H4 (cell line): Measurements from ENCODE around the gene WAC. TPM values are rescaled to one million over a fixed set of nuclear protein-coding genes. Genes with fewer than 3 reads are reported as not detected.
"Not testable (repeated sequence)": the region's sequence is repeated elsewhere in the genome, so short reads cannot be mapped to it uniquely, and the experiment has no call there.

ENCODE experiments used
- DNase-seq: peaks from one replicate; pipeline ENCODE4 v3.0.0-alpha.2; 2015; ENCODE audit warnings: low spot score
- total RNA-seq: library from RNA; depleted of rRNA; stranded (reverse); fragments of >200 nt; shearing (Covaris generic); gene quantifications from 2 replicates; pipeline ENCODE4 v1.2.3, GENCODE V29; 2014

The WAC gene
- total RNA-seq, 1 experiment from 2014 or later: 47.1 TPM

DNA sequence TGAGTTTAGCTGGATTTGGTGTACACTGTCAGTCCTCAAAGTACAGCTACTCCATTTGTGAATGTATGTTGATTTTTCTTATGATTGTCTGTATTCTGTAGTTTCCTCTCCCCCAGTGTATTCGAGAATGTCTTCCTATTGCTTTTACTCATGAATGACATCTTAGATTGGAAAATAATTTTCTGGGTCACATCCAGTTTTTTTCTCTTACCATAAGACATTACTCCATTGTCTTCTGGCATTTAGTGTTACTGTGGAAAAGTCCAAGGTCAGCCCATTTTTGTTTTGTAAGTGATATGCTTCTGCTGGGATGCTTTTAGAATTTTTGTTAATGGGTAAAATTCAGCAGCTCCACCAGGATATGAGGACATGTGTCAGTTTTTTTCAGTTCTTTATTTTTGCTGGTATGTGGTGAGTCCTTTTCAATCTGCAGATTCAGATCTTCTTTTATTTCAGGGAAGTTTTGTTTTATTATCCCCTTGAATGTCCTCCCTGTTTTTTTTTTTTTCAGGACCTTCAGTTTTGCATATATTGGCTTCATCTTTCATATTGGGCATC is 33.6 kb downstream of the WAC start:
- DNase-seq: no peak

DNA sequence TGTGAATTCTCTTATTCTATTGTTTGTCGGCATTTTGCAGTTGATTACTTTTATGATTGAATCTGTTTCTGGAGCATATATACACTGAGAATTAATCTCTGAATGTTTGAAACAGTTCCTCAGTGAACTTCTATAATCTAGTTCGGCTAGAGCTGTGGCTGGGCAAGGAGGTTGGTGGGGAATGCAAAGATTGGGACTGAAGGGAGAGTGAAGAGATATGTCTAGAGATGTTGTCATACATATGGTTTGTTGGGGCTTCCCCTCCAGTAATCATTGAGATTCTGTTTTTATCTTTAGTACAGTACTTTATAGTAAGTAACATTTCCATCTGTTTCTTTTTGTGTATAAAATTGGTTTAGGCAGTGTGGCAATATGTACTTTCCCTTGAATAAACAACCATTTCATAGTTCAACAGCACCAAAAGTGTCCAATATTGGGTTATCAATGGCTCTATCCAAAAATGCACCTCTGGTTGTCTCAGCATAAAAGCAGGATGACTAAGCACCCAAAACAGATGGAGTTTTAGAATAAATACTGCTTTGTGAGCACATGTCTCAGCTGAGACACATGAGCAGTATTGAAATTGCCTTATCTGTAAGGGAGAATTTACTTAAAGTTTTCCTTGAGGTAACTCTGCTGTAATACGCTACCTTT is 36.7 kb downstream of the WAC start:
- DNase-seq: no peak

DNA sequence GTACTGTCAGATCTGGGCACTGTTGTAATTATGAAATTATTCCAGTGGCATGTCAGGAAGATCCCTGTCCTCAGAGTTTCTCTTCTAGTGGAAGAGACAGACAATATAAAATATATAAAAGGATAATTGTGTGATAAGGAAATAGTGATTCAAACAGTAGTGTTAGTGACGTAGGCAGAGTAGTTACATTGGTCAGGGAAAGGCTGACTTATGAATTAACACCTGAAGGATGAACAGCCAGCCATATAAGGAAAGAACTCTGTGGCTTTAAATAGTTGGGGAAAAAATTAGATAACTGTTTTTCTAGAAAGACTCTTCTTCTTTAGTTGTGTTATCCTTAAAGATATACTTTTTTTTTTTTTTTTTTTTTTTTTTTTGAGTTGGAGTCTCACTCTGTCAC is 37.7 kb downstream of the WAC start:
- DNase-seq: no peak

DNA sequence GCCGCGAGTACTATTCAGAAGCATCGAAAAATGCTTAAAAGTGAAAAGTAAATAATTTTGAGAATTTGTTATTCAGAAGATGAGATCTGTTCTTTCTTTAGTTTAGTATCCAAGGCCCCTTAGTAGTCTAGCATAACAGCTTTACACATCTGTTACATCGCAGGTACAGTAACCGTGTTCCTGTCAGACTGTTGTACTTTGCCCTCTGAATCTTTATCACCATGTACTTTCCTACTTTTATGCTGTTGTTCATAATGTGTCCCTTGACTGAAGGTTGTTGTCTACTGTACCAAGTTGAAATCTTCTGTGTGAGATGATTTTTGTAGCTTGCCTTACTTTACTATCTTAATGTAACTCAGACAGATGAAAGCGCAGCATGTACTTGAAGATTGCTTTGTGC is 38.3 kb downstream of the WAC start:
- no peak for DNase-seq

DNA sequence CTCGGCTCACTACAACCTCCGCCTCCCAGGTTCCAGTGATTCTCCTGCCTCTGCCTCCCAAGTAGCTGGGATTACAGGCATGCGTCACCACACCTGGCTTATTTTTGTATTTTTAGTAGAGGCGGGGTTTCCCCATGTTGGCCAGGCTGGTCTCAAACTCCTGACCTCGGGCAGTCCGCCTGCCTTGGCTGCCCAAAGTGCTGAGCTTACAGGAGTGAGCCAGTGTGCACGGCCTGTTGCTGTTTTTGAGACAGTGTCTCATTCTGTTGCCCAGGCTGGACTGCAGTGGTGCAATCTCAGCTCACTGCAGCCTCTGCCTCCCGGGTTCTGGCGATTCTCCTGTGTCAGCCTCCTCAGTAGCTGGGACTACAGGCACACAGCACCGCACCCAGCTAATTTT is 41.3 kb downstream of the WAC start:
- not testable (repeated sequence) for DNase-seq

DNA sequence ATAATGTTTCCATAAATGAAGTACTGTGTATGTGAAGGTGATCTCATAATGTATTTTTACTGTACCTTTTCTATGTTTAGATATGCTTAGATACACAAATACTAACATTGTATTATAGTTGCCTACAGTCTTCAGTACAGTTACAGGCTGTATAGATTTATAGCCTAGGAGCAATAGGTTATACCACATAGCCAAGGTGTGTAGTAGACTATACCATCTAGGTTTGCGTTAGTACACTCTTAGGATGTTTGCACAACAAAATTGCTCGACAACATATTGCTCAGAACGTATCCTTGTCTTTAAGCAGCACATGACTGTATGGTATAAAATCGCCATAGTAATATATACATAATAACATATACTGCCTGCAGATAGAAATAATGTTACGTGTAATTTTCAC is 42.9 kb downstream of the WAC start:
- no peak for DNase-seq

DNA sequence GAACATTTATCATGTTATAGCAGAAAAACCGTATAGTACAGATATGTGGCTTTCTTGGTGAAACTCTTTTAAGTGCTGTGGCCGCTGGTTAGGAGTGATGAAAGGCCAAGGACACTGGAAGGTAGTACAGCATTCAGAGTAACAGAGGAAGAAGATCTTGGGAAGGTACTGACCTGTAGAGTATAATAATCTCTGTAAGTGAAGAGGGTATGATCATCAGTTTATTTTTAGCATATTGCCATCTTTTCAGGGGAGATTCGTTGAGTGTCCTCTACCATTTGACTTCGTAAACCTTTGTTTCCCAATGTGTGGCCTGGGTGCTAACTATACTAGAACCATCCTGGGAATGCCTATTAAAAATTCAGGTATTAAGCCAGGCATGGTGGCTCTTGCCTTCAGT is 44.6 kb downstream of the WAC start:
- no peak for DNase-seq

DNA sequence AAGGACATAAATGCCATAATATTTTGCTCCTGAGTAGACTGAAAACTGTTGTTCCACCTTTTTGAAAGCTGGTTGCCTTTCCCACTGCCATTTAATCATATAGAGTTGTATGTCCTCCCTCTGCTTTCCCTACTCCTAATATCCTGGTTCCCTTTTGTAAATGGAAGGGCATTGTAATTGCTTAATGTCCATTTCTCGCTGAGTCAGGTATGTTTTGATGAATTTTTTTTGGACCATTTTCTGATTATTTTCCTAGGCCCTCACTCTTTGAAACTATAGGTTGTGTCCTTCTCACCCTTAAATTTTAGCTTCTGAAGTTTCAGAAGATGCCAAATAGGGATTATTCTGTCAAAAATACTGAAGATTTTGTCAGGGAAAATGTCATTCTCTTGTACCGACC is 45.5 kb downstream of the WAC start:
- DNase-seq: no peak

DNA sequence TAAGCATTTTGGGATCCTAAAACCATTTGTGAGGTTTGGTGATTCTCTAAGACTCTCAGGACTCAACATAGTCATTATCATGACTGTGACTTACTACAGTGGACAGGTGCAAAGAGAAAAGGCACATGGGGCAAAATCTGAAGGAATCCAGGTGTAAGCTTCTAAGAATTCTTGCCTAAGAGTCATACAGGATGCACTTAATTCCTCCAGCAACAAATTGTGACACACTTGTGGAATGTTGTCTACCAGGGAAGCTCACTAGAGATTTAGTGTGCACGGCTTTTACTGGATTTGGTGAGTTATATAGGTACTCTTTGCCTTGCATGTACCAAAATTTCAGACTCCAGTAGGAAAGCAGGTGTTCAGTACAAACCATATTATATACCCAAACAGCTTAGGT is 47.9 kb downstream of the WAC start:
- DNase-seq: no peak

DNA sequence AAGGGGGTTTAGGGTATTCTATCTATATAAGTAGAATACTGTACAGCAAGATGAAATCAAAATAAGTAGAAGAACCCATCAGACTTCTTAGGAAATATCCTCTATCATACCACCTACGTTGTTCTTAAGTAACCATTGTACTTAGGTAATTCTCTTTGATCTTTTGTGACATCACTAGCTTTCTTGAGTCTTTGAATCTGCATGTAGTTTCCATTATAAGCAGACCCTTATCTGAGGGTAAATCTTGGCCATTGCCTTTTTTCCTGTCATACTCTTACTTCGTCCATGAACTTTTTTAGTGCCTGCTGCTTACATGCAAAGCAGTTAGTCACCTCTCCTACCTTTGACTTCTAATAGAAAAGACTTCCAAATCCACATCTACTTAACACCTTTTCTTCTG is 49.0 kb downstream of the WAC start:
- no peak for DNase-seq

DNA sequence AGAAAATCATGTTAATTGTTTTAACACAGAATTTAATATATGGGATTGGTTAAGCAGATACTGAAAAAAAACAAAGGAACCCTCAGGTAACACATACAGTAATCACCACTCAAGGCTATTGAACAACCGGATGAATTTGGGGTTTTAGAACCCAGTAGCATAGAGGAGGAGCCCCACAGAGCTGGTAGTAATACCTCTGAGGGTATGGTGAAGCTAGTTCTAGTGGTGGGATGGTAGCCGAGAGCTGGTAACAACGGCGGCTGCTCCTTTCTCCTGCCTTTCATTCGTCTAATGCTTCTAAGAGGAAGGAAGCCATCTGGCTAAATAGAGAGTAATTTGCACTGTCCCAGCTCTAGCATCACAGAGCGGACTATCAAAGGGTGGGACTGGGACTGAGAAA is 52.2 kb downstream of the WAC start:
- no peak for DNase-seq

DNA sequence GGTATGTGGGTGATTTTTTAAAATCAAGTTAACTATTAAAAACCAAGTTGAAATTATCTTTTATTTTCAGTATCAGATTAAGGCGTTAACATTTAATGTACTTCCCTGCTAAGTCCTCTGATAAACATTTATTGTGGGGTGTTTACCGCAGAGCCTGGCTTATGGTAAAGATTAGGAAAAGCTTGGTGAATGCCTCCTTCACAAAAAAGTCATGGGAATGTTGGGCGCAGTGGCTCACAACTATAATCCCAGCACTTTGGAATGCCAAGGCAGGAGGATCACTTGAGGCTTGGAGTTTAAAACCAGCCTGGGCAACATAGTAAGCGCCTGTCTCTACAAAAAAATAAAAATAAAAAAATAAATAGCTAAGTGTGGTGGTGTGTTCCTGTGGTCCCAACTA is 53.3 kb downstream of the WAC start:
- no peak for DNase-seq

DNA sequence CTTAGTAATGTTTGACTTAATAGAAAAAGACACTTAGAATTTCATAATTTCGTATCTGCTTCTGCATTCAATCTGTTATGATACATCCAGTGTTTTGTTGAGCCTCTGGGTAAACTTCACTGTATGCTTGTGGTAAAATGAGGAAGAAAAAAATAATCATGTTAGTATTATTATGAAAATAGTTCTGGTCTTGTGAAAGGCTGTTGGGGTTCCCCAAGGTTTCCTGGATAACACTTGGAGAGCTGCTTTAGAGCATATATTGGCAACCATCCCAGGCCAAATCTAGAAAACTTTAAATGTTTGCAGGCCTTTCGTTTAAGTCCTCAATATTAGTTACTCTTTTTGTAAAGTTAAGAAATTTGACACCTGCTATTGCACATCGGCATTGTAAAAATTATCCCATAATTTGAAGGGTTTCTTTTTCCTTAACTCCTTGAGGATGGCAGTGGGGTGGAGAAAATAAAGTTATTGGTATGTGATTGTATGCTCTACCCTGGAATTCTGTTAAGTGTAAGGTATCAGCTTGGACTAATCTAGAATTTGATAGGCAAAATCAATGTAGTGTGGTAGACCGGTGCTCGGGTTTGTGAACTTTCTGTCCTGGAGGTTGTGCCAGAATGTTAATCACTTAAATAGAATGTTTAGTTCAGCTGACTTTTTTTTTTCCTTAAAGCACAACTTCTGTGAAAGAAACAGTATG is 54.5 kb downstream of the WAC start:
- no peak for DNase-seq

DNA sequence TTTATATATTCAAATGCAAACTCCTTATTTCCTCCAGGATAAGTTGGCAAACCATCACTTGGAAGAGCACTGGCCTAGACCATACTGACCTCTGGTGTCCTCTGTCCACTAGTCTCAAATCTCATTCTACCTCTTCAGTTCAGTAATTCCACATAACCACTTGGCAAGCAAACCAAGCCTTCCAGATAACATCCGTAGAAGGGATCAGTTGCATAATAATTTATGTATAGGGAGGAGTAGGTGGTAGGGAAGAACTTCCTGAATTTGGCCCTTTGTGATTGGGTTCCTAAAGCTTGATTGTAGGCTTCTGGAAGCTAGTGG is 55.0 kb downstream of the WAC start:
- DNase-seq: peak; percentile 9

DNA sequence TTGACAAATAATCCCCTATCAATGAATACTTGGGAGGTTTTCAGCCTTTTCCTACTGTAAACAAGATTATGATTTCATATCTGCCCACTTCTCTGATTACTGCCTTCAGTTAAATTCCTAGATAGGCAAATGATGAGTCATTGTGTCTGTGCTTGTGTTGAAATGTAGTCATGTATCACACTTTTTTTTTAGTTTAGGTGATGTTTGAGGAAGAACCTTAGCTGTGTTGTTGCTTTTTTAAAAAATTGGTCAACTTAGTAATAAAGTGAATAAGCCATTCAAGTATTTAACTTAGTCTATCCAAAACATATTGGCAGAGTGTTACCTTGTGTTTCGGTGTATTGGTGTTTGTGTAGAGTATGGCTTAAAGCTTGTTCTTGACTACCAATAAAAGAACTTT is 60.0 kb downstream of the WAC start:
- DNase-seq: peak; percentile 3

DNA sequence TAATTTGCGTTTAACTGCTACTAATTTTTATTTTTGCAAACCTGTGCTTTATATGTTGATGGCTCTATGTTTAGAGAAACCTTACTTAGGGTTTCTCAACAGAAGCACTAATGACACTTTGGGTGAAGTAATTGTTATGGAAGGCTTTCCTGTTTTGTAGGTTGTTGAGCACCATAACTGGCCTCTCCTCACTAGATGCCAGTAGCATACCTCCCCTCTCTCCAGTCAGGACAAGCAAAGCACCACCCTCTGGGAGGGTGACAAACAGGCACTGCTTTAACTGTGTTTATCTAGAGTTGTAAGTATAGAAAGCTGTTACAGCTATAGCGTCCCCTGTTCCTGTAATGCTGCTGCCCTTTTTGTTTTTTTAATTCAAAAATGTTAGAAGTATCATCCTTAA is 60.9 kb downstream of the WAC start:
- DNase-seq: no peak

DNA sequence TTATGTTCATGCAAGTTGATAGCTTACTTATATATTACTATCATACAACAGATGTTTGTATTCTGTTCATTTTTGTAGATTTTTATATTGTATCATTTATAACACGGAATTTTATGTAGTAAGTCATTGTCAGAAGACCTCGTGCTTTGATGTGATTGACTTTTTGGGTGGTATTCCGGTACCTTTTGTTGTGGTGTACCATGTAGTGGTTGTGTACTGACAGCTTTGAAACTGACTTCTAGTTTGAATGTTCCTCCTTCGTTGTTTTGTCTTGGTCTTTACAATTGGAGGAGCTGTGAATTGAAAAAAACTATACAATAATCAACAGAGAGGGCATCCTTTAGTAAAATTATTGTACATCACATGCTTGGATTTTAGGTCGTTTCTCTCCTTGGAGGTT is 61.5 kb downstream of the WAC start:
- DNase-seq: no peak

DNA sequence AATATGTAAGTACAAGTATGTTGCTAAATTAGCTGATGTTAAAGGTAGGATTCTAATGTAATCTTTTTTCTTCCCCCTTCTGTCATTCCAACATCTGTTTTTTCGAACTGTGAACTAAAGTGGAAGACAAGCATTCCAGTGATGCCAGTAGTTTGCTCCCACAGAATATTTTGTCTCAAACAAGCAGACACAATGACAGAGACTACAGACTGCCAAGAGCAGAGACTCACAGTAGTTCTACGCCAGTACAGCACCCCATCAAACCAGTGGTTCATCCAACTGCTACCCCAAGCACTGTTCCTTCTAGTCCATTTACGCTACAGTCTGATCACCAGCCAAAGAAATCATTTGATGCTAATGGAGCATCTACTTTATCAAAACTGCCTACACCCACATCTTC is 62.7 kb downstream of the WAC start:
- DNase-seq: no peak

DNA sequence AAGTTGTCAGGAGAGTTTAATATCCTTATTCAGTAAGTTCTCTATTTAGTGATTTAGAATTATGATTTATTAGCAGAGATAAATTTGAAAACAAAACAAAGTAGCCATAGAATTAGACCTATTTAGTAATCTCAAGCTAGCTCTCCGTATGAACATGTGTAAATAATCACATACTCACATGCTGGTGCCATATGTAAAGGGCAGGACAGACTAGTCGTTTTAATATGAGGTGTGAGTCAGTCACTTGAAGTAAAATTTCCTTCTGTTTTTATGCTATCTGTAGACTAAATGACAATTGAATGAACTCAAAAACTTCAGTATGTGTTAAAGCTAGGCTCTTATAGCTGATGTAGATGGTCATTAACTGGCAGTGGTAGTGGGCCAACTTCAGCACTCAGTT is 67.1 kb downstream of the WAC start:
- no peak for DNase-seq

DNA sequence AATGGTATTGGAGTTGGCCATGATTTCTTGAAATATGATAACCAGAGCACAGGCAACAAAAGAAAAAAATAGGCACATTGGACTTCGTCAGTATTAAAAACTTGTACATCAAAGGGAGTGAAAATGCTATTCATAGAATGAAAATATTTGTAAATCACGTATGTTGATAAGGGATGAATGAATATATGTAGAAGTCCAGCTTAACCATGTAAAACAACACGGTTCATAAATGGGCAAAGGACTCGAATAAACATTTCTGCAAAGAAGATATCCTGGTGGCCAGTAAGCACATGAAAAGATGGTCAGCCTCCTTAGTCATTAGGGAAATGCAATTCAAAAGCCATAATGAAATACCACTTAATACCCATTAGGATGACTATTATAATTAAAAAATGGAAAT is 68.1 kb downstream of the WAC start:
- DNase-seq: no peak

DNA sequence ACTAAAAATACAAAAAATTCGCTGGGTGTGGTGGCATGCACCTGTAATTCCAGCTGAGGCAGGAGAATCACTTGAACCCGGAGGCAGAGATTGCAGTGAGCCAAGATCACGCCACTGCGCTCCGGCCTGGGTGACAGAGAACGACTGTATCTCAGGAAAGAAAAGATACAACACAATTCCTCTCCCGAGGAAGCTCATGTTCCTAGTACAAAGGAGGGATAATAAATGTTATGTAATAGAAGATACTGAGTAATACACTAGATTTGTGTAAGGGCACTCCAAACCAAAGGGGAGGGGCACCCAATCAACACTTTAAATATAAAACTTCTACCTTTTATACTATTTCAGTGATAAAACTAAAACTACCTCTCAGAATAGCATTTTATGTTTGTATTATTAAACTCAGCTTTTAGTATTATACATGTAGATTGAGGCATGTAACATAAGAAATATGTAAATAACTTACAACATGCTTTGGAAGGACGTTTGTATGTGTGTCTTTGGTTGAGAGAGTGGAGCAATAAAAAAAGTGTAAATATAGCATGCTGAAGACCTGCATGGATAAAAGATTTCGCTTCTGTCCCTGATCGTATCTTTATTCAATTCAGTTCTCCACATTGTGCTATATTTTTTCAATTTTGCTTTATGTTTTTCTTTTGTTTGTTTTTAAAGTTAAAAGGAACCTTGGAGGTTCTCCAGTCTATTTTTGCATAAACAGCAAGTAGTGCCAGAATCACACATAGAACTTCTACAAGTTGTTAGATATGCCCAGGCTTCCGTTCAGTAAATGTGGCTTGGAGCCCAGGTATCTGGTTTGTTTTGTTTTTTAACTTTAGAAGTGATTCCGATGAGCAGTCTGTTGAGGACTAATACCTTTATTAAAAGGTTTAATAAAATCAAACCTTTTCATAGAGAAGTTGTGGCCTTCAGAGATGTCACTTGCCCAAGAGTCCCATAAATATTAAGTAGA is 71.9 kb downstream of the WAC start:
- no peak for DNase-seq

DNA sequence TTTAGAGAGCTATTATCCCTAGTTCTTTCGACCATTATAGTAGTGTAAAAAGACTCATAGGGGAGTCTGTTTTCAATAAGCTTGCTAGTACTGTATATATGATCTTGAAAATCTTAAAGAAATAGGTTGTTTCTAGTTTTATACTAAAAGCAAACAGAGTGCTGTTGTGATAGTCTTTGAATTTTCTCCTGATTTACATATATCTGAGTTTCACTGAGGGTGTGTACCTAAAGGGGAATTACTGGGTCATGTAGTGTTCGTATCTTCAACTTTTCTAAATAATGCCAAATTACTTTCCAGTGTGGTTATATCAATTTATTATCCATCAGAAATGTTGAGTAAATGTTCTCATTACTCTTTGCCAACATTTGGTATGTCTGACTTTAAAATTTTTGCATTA is 73.7 kb downstream of the WAC start:
- no peak for DNase-seq

DNA sequence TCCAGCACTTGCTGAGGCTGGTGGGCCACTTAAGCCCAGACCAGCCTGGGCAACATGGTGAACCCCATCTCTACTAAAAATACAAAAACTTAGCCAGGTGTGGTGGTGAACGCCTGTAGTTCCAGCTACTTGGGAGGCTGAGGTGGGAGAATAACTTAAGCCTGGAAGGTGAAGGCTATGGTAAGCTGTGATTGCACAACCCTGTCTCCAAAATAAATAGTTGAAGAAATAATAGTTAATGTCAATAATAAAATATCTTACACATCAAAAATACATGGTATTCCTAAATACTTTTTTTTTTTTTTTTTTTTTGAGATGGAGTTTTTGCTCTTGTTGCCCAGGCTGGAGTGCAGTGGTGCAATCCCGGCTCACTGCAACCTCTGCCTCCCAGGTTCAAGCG is 76.7 kb downstream of the WAC start:
- not testable (repeated sequence) for DNase-seq
